ENCODE results near the gene ABR.

- no peak for TF ChIP-seq CTCF (IDR thresholded peaks at IDR 0.05)
- TF ChIP-seq POLR2A (IDR thresholded peaks at IDR 0.05) = no peak
Observed at GRCh38 chr17:1026599-1026975, 153.2 kb downstream of the ABR start.
